Mesodermal cell (in vitro differentiated cells): ENCODE measurements around the gene BICD1.

Source experiments
- H3K27ac ChIP-seq: 2 replicates; pipeline ENCODE4 v1.7.0; 2013; ENCODE audit warnings: mild to moderate bottlenecking, low read depth, low read length, moderate library complexity; ENCODE audit not compliant: severe bottlenecking
- H3K36me3 ChIP-seq: 2 replicates; pipeline ENCODE4 v1.7.1; 2013; ENCODE audit warnings: mild to moderate bottlenecking, low read length, moderate library complexity; ENCODE audit not compliant: control insufficient read depth, insufficient read depth
- H3K4me1 ChIP-seq: one replicate; pipeline ENCODE4 v1.7.1; 2013; ENCODE audit warnings: mild to moderate bottlenecking, low read length; ENCODE audit not compliant: insufficient read depth, control insufficient read depth, poor library complexity, severe bottlenecking
- H3K4me3 ChIP-seq: 2 replicates; pipeline ENCODE4 v1.7.0; 2013; ENCODE audit warnings: low read length, control low read depth, mild to moderate bottlenecking; ENCODE audit not compliant: insufficient read depth, poor library complexity, severe bottlenecking; ENCODE audit errors: extremely low read depth
- H3K9me3 ChIP-seq: 2 replicates; pipeline ENCODE4 v1.7.1; 2013; ENCODE audit warnings: mild to moderate bottlenecking, low read length, moderate library complexity; ENCODE audit not compliant: control insufficient read depth
- WGBS, 2 experiments: methylation state at CpG; one replicate each; pipeline ENCODE4 v1.1.5; 2013; ENCODE audit warnings: missing lambda C conversion rate in 2 of 2; ENCODE audit not compliant: insufficient coverage in 2 of 2; 5-methylcytosine and 5-hydroxymethylcytosine counted together

Gene BICD1

DNA sequence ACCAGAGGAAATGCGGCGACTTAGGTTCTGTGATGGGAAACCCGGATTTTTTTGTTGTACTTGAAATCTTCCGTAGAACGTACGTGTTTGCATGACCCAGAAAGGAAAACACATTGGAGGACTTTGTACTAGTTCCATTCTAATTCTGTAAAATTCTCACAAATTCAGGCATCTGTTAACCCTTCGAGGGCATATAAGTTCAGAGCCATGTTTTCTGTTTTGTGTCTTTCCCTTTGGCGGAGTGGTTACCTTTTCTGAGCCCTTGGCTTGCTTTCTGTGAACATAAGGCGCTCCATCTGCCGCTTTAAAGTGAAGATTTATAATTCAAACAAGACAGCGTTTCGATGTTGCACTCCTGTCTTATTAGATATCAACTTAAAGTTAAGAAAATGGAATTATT lies 34.2 kb downstream of the BICD1 start:
- Histone ChIP-seq H3K36me3 (no peaks in the 10 kb centered on the region), H3K27ac (peak overlapping the region; percentile 33), H3K4me3 (no peak overlapping the region), H3K4me1 (no peaks in the 10 kb centered on the region), H3K9me3 (no peaks in the 10 kb centered on the region)
- 90 to 96% methylated on average over 4 to 7 of the region's 12 CpGs for WGBS, 2 experiments

DNA sequence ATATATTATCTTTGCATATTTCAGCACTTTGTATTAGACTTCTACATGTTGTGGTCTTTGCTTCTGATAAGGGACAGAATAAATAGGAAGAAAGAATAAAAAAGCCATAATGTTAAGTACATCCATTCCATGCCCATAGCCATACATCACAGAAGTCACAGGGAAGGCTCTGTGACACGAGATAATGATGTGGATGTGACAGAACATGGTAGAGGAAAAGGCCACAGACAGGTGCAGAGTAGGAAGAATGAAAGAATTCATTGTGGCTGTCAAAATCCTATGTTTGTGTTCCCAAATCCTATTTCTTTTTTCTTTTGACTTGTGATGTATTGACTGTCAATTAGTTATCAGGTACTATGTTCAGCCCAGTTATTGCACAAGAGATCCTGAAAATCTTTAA lies 38.4 kb downstream of the BICD1 start:
- no peak overlapping the region for H3K27ac ChIP-seq
- no peaks in the 10 kb centered on the region for H3K4me1 ChIP-seq
- H3K9me3 ChIP-seq: no peaks in the 10 kb centered on the region
- WGBS, 2 experiments: 40% methylated on average over 1 of the region's 1 CpG; no CpG with 5 or more reads in 1 of the 2 experiments
- no peak overlapping the region for H3K4me3 ChIP-seq
- peaks cover 7% of the 10 kb centered on the region for H3K36me3 ChIP-seq

DNA sequence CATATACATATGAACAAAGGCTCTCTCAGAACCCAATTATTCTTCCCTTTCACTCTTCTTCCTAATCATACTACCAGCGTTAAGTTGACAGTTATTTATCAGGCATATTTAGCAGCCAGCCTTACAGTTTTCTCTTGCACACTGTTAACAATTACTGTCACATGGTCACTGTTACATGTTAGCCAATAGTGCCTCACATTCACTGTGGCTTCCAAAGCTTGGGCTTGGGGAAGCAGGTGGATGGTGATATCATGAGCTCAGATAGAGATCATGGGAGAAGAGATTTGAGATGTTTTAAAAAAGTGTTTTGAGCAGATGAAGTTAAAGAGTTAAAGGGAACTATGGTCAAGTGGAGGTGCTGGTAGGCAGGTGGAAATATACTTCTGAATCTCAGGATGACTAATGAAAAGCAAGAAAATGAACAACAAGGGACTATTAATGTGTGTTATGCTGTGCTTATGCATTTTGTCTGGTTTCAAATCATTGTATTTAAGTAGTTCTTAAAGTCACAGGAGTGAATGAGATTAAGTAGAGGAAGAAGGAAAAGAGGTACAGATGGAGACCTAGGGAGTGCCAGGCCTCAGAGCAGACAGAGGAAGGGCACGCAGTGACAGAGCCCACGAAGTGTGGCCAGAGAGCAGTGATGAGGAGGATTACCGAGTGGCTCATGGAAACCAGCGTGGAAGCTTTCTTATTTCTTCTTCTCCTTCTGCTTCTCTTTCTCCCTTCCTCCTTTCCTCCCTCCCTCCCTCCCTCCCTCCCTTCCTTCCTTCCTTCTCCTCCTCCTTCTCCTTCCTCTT lies 39.6 kb downstream of the BICD1 start:
- H3K36me3 ChIP-seq: peaks cover 7% of the 10 kb centered on the region
- no peaks in the 10 kb centered on the region for H3K9me3 ChIP-seq
- H3K27ac ChIP-seq: no peak overlapping the region
- no peaks in the 10 kb centered on the region for H3K4me1 ChIP-seq
- WGBS, 2 experiments: 84 to 100% methylated on average over 2 to 3 of the region's 5 CpGs
- no peak overlapping the region for H3K4me3 ChIP-seq

DNA sequence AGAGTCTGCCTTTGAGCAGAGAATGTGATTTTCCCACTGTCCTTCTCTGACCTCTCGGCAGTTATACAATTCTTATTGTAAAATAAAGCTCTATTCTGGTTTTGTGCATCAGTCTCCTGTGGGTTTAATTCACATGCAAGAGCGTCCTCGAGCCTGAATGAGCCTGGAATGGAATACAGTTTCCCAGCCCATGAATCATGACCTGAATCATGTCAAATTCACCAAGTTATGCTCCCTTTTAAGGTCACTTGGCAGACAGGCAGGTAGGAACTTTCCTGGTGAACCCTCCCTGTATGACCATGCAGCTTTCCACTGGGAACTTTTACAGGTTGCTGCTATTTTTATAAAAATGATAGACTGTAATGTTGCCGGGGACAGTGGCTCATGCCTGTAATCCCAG lies 41.7 kb downstream of the BICD1 start:
- Histone ChIP-seq H3K4me1 (no peaks in the 10 kb centered on the region), H3K27ac (no peak overlapping the region), H3K36me3 (peaks cover 7% of the 10 kb centered on the region), H3K9me3 (no peaks in the 10 kb centered on the region), H3K4me3 (no peak overlapping the region)
- WGBS, 2 experiments: 76 to 94% methylated on average over 3 of the region's 4 CpGs

DNA sequence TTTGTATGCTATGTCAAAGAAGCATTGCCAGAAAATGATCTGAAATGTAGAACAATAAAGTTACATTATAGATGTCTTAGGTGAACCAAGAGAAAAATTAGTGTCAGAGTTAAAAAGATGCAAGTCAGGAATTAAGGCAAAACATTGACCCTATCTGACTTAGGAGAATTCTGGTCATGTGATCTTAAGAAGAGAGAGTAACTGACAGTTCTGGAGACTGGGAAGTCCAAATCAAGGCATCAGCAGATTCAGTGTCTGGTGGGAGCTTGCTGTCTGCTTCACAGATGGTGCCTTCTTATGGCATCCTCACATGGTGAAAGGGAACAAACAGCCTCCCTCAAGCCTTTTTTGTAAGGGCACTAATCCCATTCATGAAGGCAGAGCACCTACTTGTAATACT lies 42.8 kb downstream of the BICD1 start:
- Histone ChIP-seq H3K9me3 (no peaks in the 10 kb centered on the region), H3K27ac (no peak overlapping the region), H3K4me1 (no peaks in the 10 kb centered on the region), H3K36me3 (peaks cover 7% of the 10 kb centered on the region), H3K4me3 (no peak overlapping the region)

DNA sequence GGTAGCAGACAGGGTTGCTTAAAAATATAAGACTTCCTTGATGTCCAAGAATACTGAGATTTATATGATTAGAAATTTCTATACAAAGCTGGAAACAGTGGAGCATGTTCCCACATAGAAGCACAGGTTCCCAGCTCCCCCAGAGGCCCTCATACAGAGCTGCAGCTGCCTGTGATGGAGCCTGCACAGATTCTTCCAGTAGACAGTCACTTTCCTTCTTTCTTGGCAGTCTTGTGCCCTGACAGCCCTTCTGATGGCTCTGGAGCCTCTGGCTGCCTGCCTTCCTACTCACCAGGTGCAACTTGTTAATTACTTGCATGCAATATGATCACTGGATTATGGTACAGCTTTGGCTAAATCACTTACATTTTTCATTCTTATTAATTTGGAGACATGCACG lies 44.4 kb downstream of the BICD1 start:
- Histone ChIP-seq H3K36me3 (peaks cover 7% of the 10 kb centered on the region), H3K4me3 (no peak overlapping the region), H3K4me1 (no peaks in the 10 kb centered on the region), H3K27ac (no peak overlapping the region), H3K9me3 (no peaks in the 10 kb centered on the region)
- WGBS, 2 experiments: 100% methylated on average over 1 of the region's 1 CpG; no CpG with 5 or more reads in 1 of the 2 experiments

DNA sequence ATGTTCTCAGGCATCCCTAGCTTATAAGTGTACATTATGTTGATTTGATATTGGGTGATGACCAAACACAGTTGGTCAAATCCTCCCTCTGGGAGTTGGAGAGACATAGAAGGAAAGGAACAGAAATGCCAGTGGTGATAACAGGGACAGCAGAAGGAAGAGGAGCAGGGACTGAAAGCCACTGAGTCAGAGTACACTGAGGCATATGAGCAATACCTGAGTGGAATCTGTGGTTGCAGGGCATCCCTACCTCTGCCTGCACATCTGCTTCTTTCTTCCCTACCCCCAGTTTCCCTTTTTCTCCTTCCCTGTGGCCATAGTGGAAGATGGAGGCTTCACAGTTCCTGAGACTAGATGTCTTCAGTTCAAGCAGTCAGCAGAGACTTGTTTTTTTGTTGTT lies 44.9 kb downstream of the BICD1 start:
- Histone ChIP-seq H3K36me3 (peaks cover 7% of the 10 kb centered on the region), H3K4me1 (no peaks in the 10 kb centered on the region), H3K27ac (no peak overlapping the region), H3K4me3 (no peak overlapping the region), H3K9me3 (no peaks in the 10 kb centered on the region)

DNA sequence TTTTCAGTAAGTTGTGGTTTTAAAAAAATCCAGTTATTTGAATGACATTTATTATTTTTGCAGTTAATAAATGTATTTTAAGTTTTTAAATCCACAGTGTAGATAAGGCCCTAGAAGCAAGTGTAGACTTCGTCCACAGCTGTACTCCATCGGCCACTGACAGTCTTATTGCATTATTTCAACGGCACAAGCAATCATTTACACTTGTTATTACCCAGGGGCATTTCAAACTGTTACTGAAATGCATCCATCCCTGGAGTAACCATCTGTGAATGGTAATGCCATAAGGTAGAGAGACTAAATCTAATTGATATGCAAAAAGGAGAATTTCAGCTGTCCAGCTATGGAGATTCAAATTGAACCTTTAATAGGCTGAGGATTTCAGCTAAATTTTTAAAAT lies 48.4 kb downstream of the BICD1 start:
- WGBS, 2 experiments: 90% methylated on average over 2 of the region's 3 CpGs; no CpG with 5 or more reads in 1 of the 2 experiments
- Histone ChIP-seq H3K27ac (no peak overlapping the region), H3K4me3 (no peak overlapping the region), H3K9me3 (no peaks in the 10 kb centered on the region), H3K4me1 (no peaks in the 10 kb centered on the region), H3K36me3 (no peaks in the 10 kb centered on the region)

DNA sequence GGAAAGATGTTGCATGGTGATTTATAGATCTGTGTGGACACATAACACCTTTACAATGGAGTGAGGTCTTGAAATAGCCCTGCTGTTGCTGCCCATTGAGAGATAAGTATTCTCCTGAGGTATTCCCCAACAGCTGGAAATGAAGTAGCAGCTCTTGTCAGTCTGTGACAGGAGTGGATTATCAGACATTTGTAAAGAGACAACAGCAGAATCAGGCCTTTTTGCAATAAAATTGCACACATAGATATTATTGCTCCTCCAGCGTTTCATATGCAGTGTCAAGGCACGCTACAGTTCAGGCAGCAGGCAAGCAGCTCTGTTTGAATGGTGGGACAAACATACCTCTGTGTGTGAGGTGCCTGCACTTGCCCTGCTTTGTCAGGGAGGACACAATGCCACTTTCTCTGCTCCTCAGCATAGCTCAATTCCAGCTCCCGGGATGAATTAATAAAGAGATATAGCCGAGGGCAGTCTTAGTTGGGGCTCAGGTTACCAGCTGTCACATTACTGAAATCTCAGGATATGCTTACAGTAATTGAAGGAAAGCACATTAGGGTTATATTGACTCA lies 49.4 kb downstream of the BICD1 start:
- WGBS, 2 experiments: 71 to 77% methylated on average over 2 to 3 of the region's 4 CpGs
- no peak overlapping the region for H3K27ac ChIP-seq

DNA sequence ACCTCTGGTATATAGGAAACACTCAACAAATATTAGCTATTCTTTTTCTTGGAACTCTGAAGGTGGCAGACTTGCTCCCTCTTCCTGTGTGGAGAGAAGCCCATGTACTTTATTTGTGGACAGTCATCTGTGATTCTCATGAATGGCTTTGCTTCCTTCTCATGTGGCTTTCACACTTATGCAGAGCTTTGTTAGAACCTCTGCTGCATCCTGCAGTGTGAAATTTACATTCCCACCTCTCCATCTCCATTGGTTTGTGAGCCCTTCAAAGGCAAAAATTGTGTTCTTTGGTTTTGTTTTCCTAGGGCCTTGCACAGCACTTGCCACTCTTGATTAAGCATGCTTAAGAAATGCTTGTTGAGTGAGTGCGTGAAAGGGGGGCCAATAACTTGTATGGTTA lies 51.9 kb downstream of the BICD1 start:
- no peaks in the 10 kb centered on the region for H3K4me1 ChIP-seq
- WGBS, 2 experiments: 80 to 100% methylated on average over 1 of the region's 1 CpG
- peaks cover 4% of the 10 kb centered on the region for H3K36me3 ChIP-seq
- no peak overlapping the region for H3K27ac ChIP-seq
- no peaks in the 10 kb centered on the region for H3K9me3 ChIP-seq
- H3K4me3 ChIP-seq: no peak overlapping the region

More for the DNA sequence above, 49.4 kb downstream of the BICD1 start:
- Histone ChIP-seq H3K4me1 (no peaks in the 10 kb centered on the region), H3K4me3 (no peak overlapping the region), H3K36me3 (no peaks in the 10 kb centered on the region), H3K9me3 (no peaks in the 10 kb centered on the region)

DNA sequence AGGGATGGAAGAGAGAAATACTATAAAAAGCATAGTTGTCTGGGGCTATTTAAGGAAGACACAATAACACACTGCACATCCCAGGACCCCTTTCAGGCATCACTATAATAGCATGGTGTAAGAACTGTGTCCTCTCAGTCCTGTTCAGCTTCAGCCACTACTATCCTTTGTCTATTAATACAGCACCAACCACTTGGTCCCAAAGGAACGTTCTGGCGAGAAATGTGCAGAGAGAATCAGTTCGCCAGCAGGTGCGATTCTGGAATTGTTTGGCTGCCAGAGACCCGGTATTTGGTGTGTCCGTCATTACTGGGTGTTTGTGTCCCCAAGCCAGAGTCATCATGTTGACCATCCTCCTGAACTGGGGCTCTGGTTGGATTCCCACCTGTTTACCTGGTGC lies 52.7 kb downstream of the BICD1 start:
- 93 to 96% methylated on average over 6 of the region's 6 CpGs for WGBS, 2 experiments
- Histone ChIP-seq H3K36me3 (peaks cover 4% of the 10 kb centered on the region), H3K27ac (no peak overlapping the region), H3K4me3 (no peak overlapping the region), H3K9me3 (no peaks in the 10 kb centered on the region), H3K4me1 (no peaks in the 10 kb centered on the region)
